HG02610 (cell line): ENCODE results near the gene ST6GAL2.

Experiments
- ATAC-seq: cut with Tn5 transposase; IDR thresholded peaks from one replicate; pipeline ENCODE4 v1.9.1; 2021; ENCODE audit warnings: mild to moderate bottlenecking, moderate library complexity; ENCODE audit not compliant: unreplicated experiment

The ST6GAL2 gene

DNA sequence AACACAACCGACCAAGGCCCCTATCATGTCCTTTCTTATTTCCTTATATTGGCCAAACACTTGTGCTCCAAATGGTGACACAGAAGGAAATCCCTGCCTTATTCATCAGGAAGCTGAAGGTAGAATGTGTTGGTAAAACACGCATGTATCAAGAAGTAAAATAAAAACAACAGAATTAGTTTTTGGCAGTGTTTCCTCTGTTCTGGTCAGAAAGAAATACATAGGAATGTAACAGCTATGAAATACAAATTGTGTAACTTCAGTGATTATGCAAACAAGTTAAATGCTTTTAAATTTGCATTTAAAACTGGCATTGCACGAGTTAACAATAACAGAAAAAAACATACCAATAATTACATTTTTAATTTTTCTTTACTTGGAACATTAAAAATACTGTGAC, 19.3 kb downstream of the ST6GAL2 start:
- no peak for ATAC-seq

DNA sequence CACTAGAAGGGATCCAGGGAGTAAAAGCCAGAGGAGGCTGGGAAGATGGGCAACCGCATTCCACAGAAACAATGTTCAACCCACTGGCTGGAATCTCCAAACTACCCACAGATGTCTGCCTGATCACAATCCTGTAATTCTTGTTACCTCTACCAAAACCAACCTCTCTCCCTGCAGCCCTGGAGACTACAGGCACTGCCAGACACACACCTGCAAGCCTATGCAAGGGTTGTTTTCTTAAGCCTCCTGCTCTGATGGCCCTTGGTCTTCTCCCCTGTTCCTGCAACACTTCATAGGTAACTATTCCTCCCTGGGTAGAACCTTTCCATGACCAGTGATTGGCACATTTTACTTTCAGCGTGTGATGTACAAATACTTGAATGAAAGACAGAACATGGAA, 21.9 kb downstream of the ST6GAL2 start:
- ATAC-seq: no peak

DNA sequence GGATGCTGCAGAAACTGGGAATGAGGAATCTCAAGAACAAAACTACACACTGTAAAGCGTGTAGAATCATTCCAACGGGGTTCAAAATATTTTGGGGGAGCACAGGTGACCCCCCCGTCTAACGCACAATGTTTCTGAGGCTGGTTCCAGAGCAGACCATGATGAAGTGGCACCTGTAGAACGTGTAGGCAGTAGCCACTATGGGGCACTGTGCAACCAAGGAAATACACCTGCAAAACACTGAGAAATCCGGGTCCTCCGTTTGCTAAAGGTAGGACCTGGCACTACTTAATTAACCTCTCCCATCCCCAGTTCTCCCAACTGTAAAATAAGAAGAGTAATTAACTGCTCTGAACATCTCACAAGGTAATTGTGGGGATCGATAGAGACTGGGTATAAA, 22.6 kb downstream of the ST6GAL2 start:
- ATAC-seq: no peak

DNA sequence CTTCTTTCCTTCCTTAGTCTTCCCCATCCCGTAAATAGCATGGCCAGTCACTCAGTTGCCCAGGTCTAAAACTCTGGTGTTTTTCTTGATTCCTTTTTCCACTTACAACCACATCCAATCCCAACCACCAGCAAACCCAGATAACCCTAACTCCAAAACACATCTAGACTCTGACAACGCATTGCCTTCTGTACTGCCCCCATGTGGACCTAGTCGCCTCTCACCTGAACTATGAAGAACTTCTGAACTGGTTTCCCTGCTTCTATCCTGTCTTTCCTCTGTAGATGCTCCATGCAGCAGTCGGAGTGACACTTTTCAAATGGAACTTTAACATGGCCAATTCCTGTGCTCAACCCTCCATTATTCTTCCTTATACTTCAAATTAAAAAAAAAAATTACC, 26.5 kb downstream of the ST6GAL2 start:
- ATAC-seq: no peak

DNA sequence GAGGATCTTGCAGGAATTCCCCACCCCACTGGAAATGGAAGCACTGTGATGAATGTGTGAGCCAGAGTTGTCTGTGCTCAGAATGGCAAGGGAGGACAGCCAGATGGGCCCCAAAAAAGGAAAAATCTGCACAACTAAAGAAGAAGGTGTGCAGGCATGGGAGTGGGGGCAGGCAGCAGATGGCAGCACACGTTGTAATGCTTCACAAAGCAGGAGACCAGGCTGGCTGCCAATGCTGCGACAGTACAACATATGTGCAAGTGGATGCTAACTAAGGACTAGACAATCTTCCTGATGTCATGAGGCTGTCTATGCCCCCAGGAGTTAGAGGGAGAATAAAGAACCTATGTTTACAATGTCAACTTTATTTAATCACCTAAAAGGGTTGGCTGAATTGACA, 27.2 kb downstream of the ST6GAL2 start:
- no peak for ATAC-seq

DNA sequence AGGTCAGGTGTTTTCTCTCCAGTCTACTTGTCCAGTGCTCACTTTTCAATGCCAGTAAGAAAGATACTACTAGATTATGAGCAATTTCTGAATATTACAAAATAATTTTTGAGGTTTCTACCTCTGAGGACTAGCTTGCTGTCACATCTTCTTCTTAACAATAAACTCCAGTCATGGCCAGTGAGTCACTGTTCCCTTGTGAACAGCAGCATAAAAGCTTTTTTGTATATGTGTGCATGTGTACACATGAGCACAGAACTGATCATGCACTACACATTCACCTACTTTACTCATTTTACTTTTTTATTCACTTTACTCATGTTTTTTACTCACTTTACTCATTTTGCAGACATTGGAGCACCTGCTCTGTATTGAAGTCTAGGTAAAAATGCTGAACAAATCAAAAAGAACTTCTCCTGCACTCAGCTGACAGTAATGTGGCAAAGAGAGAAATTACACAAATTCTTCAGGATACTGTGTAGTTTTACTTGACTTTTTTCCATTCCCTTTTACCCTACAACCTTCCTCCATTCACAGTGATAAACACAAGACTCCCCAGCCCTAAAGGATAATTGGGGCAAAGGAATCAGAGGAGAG, 28.0 kb downstream of the ST6GAL2 start:
- no peak for ATAC-seq

DNA sequence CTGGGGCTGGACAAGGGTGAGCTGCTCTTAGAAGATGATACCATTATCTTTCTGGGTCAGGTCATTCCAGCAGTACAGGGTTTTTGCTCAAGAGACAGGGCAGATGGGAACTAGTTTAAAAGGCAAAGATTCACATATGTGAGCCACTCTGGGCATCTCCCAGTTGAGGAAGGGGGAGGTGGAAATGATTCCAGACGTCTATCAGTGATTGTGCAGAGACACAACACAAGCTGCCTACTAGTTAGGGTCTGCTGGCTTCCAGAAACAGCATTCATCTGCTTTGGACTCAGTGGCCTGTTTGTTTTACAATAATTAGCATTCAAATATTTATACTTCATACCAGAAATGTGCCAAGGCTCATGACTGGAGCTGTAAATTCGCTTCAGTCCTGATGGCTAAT, 32.3 kb downstream of the ST6GAL2 start:
- no peak for ATAC-seq

DNA sequence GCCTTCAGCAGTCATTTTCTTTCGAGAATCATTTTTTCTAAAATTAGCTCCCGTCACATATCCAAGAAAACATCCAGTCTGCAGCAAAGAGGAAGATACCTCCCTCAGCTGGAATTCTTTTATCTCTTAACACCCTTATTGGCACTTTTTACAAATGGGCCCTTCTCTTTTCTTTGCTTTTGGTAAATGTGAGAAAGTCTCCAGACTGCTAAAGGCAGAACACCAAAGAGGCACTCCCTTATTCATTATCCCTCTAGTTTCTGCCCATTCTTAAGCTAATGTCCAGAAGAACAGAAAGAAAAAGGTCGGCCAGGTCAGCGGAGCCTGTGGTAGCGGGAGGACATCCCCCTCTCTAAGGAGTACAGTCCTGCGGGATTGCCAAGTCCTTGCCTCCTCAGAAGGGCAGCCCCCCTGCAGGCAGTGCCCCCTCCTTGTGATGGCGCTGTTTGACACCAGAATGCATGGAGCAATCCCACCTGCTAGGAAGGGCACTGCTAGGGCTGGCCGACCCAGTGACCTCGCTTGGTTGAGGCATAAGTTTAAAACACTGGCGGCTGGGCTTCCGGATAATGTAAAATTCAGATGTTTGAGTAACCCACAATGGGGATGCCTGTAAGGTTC, 34.0 kb downstream of the ST6GAL2 start:
- no peak for ATAC-seq

DNA sequence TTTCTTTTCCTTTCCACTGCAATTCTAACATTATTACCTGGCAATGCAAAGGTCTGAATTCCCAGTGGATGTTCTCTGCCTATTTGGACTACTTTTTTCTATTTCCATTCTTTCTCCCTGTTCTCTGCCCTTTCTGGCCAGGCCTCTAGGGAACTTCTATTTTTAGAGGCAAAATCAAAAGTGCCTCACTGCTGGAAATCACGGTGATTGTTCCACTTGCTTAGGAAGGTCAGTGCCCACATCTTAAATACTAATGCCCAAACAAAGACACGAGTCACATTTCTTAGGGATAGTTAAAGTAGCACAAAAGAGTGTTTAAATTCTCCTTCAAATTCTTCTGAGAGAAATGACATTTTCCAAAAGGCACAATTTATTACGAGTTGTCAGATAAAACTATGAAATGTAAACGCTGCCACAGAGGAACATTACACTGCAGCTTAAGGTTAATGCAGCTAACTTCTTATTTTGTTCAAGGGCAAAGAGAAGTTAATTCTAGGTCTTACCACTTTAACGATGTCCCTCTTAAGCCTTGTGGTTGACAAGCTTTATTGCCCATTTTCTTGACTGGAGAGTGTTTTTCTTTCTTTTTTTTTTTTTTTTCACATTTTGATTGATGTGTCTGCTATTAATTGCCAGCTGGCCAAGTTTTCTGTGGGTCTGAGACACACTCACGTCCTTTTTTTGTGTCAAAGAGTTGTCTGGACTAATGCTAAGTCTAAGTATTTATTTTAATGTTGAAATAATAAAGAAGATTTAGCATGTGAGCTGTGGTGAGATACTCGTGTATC, 34.7 kb downstream of the ST6GAL2 start:
- no peak for ATAC-seq

DNA sequence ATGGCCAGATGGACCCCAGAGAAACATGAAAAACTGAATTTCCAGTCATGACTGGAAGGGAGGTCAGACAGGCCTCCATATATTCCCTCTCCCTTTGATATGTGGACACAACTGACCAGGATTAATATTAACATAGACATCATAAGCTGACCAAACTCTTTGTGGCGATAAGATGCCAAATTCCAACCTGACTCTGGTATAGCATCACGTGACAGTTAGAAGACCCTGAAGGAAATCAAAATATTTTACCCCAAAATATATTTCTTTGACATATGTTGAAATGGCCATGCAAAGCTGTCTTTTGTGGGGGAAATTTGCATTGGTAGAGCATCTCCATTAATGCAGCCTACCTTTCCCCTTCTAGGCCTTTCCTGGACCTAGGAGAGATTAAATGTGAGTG, 36.7 kb downstream of the ST6GAL2 start:
- ATAC-seq: no peak

DNA sequence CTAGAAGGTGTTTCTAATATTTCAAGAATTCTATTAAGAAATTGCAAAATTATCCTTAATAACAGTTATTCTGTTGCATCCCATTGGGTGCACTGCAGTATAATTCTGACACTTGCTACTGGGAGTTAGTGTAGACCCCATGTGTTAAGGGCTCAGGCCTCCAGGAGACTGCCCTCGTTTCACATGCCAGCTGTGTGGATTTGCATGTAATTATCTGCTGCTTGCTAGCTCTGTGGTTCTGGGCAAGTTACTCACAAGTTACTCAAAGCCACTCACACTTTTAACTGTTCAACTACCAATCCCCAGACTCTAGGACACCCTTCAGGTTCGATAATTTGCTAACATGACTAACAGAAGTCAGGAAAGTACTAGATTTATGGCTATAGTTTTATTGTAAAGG, 38.6 kb downstream of the ST6GAL2 start:
- ATAC-seq: no peak

DNA sequence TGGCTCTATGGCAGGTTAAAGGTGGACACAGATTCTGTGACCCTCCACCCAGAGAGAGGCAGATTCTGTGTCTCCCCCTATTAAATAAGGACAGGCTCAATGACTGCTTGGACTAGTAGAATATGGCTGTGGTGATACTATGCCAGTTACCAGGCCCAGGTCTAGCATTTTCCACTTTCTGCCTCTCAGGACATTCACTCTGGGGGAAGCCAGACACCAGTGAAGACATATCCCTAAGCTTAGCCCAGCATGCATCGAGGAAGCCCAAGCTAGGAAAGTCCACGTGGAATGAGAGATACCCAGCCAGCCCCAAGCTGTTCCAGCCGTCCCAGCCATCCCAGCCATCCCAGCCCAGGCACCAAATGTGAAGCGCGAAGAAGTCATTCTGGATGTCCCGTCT, 40.3 kb downstream of the ST6GAL2 start:
- ATAC-seq: no peak

DNA sequence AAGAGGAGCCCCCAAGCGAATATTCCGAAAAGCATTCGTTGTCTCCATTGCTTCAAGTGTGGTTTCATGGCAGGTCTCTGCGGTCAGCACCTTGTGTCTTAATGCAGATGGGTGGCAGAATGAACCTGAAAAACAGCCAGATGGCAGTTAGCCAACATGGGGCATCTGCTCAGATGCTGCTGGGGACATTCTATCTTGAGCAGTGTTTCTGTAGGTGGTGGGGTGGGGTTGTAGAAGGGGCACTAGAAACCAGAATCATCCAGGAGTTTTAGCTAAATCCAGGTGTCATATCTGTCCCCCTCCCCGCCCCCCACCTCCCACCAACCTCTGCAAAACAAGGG, 42.1 kb downstream of the ST6GAL2 start:
- no peak for ATAC-seq

DNA sequence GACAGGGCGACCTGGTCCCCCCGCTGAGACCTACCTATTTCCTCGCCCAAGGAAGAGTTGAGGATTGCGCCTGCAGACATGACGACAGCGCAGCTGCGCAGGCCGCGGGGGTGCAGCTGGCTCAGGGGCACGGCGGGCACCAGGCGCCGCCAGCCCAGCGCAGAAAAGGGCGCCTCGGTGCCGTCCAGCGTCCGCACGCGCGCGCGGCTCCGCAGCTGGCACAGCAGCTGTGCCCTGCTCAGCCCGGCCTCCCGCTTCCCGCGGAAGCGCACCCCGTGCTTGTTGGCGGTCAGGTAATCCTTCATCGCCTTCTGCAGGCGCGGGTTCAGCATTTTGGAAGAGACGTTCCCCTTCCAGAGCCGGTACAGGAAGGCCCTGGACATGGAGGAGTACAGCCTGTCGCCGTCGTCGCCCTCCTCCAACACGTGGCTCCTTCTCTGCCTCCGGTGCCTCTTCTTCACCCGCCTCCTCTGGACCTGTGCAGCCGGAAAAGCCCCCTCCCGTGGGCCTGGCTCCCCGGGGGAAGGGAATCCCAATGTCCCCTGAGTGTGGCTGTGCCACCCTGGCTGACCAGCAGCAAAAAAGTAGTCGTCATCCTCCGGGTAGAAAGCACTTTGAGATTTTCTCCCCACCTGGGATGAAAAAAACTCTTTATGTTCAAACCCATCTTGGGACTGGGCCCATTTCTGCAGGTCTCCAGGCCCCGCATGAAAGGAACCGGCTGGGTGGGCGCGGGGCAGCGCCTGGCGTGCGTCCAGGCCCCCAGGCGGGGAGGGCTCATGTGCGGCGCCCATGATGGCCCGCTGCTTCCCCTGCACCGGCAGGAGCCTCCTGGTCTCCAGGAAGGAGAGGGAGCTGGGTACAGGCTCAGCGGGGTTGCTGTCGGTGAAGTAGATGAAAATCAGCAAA, 42.7 kb downstream of the ST6GAL2 start:
- ATAC-seq: no peak

DNA sequence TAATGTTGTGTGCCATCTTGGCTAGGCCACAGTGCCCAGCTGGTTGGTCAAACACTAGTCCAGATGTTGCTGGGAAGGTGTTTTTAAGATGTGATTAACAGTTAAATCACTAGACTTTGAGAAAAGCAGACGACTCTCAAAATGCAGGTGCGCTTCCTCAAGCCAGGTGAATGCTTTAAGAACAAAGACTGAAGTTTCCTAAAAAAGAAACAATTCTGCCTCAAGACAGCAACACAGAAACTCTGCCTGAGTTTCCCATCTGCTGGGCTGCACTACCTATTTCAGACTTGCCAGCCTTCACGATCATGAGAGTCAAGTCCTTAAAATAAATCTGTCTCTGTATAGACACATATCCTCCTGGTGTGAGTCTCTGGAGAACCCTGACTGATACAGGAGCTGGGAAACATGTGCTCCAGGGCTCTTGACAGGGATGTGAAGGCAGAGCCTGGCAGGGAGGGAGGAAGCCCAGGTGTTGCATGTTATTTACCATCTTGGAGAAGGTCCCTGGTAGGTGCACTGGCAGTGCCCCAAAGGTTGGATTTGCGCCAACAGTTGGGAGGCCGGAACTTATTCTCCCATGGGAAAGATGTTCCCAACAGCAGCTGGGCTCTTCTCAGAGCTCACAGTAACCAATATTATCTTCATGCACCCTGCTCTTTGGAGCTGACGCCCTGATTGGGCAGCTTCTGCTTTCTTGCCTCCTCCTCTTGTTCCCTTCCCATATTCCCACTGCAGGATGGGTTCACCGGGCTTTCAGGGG, 43.9 kb downstream of the ST6GAL2 start:
- ATAC-seq: no peak

DNA sequence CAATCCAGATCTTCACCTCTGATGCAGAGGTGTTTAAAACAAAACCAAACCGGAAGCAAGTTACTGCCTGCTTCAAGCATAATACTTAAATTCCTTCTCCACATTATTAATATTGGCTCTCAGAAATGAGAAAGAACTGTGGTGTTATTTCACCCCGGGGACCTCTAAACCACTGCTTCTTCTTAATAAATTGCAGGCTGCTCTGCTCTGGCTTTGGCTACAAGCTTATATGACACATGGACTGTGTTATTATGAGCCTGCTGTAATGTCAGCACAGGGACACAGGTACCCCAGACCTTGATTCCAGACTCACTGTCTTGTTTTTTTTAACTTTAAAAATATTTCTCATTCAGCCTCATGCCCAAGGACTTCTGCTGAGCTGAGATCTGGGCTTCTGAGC, 45.1 kb downstream of the ST6GAL2 start:
- ATAC-seq: no peak

DNA sequence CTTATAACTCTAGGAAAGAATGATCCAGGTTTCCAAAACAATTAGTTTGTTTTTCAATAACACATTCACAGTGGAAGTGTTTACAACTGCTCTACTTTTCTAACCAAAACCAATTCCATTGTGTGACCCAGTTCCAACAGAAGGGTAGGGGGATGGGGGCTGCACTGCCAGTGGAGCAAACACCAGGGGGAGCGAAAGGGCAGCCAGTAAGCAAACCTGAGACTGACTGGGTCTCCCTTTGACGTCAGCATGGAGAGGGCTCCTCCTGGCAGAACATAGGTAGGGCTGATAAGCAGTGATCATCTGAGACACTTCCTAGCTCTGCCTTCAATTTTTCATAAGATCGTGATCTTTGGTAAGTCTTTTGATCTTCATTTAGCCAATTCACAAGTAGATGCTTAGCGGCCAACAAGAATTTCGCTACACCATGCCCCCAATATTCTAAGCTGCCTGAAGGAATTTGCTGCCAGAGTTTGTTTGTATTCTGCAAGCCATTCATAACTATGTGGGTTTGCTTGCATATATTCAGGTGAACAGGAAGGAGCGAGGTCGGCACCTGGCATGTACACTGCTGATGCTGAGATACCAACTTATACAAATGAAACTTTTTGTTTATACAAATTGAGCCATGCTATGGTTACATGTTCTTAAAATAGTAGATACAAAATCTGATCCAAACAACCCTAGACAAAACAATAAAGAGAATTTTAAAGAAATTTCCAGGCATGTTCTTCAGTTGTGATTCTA, 45.9 kb downstream of the ST6GAL2 start:
- ATAC-seq: no peak

DNA sequence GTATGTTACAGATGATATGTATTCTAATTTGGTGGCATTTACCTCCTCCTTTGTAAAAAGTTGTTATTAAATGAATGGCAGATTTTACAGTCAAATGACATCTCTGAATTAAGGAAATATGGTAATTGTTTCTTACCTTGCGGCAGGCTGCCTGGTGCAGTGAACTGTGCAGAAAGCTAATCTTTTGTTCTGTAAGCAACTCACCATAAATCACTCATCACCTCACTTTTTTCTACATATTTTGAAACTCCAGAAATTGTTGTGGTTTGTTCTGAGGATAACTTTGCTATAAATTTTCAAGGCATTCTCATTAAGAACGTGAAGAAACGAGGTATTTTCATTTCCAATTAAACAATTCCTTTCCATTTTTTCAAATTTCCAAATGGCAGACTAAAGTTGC, 52.7 kb downstream of the ST6GAL2 start:
- no peak for ATAC-seq

DNA sequence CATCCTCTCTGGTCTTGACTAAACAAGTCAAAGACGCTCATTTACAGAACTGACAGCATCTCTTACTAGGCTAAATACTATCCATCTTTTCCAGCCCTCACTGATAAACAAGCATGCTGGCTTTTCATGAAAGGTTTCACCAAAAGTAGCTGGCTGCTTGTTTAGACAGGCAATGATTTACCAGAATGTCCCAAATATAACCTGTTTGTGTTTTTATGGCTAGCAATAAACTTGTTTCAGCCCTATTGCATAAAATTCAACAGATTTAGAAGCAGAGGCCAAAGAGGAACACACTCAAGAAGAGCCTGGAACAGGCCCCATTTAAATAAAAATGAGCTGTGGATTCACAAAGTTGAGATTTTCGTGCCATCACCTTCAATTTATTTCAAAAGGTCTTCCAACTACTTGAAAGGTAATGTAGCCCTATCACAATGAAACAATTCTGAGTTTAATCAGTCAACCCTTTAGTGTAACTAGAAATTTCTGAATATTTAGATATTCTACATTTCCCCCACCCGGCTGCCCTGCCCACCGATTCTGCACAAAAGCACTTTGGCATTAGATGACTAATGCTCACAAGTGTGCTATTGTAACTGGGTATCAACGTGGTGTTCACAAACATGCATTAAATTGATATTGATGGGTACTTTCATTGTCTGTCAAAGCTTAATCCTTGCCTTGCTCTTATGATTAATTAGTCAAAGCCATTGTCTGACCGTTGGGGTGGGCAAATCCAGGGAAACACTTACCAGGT, 54.0 kb downstream of the ST6GAL2 start:
- no peak for ATAC-seq
